Measurements from ENCODE around the gene MEG3.
"Not testable (repeated sequence)": the region's sequence is repeated elsewhere in the genome, so short reads cannot be mapped to it uniquely, and the experiment has no call there.

Gene MEG3

GRCh38 chr14:100801433-100801832 lies 24.5 kb upstream of the MEG3 start:
- not testable (repeated sequence) for H3K27me3 Mint-ChIP-seq; H3K9me3 Mint-ChIP-seq; H3K27ac Mint-ChIP-seq; H3K36me3 Mint-ChIP-seq (ENCODE audit: low read depth); H3K4me3 Mint-ChIP-seq; H3K4me1 Mint-ChIP-seq (ENCODE audit: low read depth); DNase-seq

DNA sequence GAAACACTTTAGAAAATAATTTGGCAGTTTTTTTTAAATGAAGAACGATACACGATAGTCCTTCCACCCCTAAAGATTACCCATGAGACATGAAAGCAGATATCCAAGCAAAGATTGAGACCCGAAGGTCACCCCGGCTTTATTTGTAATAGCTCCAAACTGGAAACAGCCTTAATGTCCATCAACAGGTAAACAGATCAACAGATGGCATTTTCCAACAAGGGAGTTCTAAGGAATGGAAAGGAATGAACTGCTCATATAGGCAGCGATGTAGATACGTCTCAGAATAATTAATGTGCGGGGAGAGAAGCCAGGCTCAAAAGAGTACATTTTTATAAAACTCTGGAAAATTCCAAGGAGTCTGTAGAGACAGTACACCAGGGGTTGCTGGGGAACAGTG lies 23.7 kb upstream of the MEG3 start:
- Mint-ChIP-seq H3K9me3 (no peaks in the 10 kb centered on the region), H3K4me1 (ENCODE audit: low read depth) (no peaks in the 10 kb centered on the region), H3K27ac (no peak overlapping the region), H3K4me3 (no peak overlapping the region), H3K36me3 (ENCODE audit: low read depth) (no peaks in the 10 kb centered on the region), H3K27me3 (peaks cover 6% of the 10 kb centered on the region)
- no peak for DNase-seq

- DNase-seq = no peak
- Mint-ChIP-seq H3K36me3 (ENCODE audit: low read depth) (no peaks in the 10 kb centered on the region), H3K27me3 (peaks cover 6% of the 10 kb centered on the region), H3K27ac (no peak overlapping the region), H3K4me1 (ENCODE audit: low read depth) (no peaks in the 10 kb centered on the region), H3K9me3 (no peaks in the 10 kb centered on the region), H3K4me3 (no peak overlapping the region)
Measured at GRCh38 chr14:100802766-100803165, 23.2 kb upstream of the MEG3 start.

- peaks cover 3% of the 10 kb centered on the region for H3K9me3 Mint-ChIP-seq
- no peaks in the 10 kb centered on the region for H3K36me3 Mint-ChIP-seq (ENCODE audit: low read depth)
- H3K27me3 Mint-ChIP-seq = peaks cover 6% of the 10 kb centered on the region
- no peak overlapping the region for H3K27ac Mint-ChIP-seq
- no peaks in the 10 kb centered on the region for H3K4me1 Mint-ChIP-seq (ENCODE audit: low read depth)
- no peak for DNase-seq
- no peak overlapping the region for H3K4me3 Mint-ChIP-seq
Measured at GRCh38 chr14:100803226-100803625, 22.7 kb upstream of the MEG3 start.

DNA sequence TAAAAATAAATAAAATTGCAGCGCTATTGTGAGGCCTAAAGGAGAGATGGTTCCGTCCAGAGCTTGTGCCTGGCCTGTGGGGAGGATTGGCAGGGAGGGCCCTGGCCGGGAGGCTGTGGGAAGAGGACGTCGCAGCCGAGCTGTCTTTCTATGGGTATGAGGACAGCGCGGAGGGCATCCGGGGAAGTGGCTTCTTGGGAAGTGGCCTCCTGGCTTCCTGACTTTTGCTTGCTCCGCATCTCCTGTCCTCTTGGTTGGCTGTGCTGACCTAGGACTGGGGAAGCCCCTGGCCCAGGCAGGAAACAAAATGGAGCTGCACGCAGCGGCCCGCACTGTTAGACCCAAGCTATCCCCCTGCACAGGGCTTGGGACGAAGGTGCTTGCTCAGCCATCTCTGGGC lies 22.2 kb upstream of the MEG3 start:
- no peak for DNase-seq
- Mint-ChIP-seq H3K9me3 (peaks cover 7% of the 10 kb centered on the region), H3K4me3 (no peak overlapping the region), H3K36me3 (ENCODE audit: low read depth) (no peaks in the 10 kb centered on the region), H3K27me3 (peaks cover 9% of the 10 kb centered on the region), H3K27ac (no peak overlapping the region), H3K4me1 (ENCODE audit: low read depth) (no peaks in the 10 kb centered on the region)

DNA sequence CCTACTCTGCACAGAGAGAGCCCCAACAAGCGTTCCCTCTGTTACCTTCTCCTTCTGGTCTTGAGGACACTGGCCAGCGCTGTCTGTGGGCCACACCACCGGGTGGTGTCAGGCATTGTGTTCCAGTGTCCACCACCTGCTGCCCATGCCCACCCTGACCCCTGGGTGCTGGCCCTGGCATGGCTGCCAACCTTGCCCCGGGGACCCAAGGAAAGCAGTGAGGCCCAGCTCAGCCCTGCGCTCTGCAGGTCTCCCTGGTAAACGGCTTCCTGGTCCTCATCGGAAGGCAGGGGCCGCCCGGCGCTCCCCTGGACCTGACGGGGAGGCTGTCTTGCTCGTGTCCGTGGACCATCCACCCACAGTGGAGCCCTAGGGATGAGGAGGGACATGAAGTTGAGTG lies 21.8 kb upstream of the MEG3 start:
- H3K27ac Mint-ChIP-seq = no peak overlapping the region
- no peaks in the 10 kb centered on the region for H3K36me3 Mint-ChIP-seq (ENCODE audit: low read depth)

GRCh38 chr14:100804558-100805309 lies 21.2 kb upstream of the MEG3 start:
- Mint-ChIP-seq H3K36me3 (ENCODE audit: low read depth) (no peaks in the 10 kb centered on the region), H3K4me3 (no peak overlapping the region), H3K9me3 (peaks cover 16% of the 10 kb centered on the region), H3K4me1 (ENCODE audit: low read depth) (no peaks in the 10 kb centered on the region), H3K27me3 (peaks cover 8% of the 10 kb centered on the region), H3K27ac (no peak overlapping the region)
- no peak for DNase-seq

More for the DNA sequence above, 21.8 kb upstream of the MEG3 start:
- no peak overlapping the region for H3K4me3 Mint-ChIP-seq
- H3K9me3 Mint-ChIP-seq = peaks cover 11% of the 10 kb centered on the region
- no peak for DNase-seq
- peaks cover 8% of the 10 kb centered on the region for H3K27me3 Mint-ChIP-seq
- H3K4me1 Mint-ChIP-seq (ENCODE audit: low read depth) = no peaks in the 10 kb centered on the region

DNA sequence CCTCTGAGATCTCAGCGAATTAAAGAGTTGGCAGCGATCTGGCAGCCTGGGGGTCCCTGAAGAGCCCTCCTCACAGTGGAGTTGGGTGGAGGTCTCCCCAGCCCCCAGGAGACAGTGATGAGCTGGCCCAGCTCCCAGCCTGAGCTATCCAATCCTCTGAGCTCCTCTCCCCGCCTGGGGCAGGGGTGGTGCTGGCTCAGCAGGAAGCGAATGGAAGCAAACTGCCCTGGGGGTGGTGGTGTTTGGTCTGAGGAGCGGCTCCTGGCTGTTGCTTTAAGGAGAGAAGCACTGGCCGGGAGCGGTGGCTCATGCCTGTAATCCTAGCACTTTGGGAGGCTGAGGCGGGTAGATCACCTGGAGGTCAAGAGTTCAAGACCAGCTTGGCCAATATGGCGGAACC lies 19.5 kb upstream of the MEG3 start:
- no peak overlapping the region for H3K4me3 Mint-ChIP-seq
- no peak overlapping the region for H3K27ac Mint-ChIP-seq
- H3K4me1 Mint-ChIP-seq (ENCODE audit: low read depth) = no peaks in the 10 kb centered on the region
- DNase-seq = no peak
- peaks cover 16% of the 10 kb centered on the region for H3K27me3 Mint-ChIP-seq
- peaks cover 18% of the 10 kb centered on the region for H3K9me3 Mint-ChIP-seq
- no peaks in the 10 kb centered on the region for H3K36me3 Mint-ChIP-seq (ENCODE audit: low read depth)

GRCh38 chr14:100807496-100807895 lies 18.4 kb upstream of the MEG3 start:
- H3K4me1 Mint-ChIP-seq (ENCODE audit: low read depth) = no peaks in the 10 kb centered on the region

DNA sequence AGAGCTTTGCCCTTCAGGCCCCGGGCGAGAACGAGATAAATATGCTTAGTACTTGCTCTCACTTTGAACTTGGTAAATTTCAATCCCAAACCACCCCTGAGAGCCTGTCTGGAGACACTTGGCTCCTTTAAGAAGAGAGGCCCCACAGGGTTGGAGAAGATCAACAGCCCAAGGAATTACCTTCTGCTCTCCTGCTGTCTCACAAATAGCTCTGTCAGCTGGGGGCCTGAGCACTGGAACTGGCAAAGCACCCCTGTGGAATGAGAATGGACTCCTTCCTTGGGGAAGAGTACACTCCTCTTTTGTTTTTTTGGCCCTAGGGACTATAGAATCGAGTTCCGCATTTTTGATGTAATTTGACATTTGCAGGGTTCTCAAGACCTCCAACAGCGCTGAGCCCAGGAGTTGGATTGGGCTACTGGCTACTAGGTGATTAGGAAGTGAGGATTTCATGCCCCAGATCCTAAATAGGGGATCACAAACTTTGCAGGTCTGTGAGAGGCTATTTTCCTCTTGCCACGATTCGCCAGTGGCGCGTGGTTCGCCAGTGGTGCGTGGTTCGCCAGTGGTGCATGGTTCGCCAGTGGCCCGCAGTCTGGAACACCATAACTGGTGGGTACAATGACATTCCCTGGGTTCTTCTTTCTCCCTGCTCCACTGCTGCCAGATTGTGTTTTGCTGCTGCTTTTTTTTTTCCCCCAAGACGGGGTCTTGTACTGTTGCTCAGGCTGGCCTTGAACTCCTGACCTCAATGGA lies 17.8 kb upstream of the MEG3 start:
- H3K27ac Mint-ChIP-seq = no peak overlapping the region
- no peak for DNase-seq
- no peaks in the 10 kb centered on the region for H3K36me3 Mint-ChIP-seq (ENCODE audit: low read depth)
- H3K9me3 Mint-ChIP-seq = peaks cover 18% of the 10 kb centered on the region
- peaks cover 25% of the 10 kb centered on the region for H3K27me3 Mint-ChIP-seq
- no peaks in the 10 kb centered on the region for H3K4me1 Mint-ChIP-seq (ENCODE audit: low read depth)
- H3K4me3 Mint-ChIP-seq = no peak overlapping the region

More at GRCh38 chr14:100807496-100807895, 18.4 kb upstream of the MEG3 start:
- DNase-seq = no peak
- peaks cover 25% of the 10 kb centered on the region for H3K27me3 Mint-ChIP-seq
- peaks cover 18% of the 10 kb centered on the region for H3K9me3 Mint-ChIP-seq
- H3K4me3 Mint-ChIP-seq = no peak overlapping the region
- no peak overlapping the region for H3K27ac Mint-ChIP-seq
- H3K36me3 Mint-ChIP-seq (ENCODE audit: low read depth) = no peaks in the 10 kb centered on the region

DNA sequence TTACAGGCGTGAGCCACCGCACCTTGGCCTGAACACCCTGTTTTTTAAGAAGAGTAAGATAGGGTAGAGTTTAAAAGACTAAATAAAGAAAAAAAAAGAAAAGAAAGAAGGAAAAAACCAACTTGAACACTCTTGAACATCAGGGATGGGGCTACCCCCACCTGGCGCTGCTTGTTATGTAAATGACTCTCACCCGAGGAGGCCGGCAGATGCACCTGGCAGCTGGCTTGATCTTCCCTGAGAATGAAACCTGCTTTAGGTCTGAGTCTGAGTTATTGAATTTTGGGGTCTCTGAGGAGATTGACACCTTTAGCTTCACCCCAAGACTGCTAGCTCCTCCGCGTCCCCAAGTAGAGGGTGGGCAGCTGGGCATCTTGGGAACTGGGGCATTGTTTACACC lies 15.5 kb upstream of the MEG3 start:
- no peak for DNase-seq
- H3K4me1 Mint-ChIP-seq (ENCODE audit: low read depth) = no peaks in the 10 kb centered on the region
- H3K27me3 Mint-ChIP-seq = peaks cover 40% of the 10 kb centered on the region
- no peak overlapping the region for H3K4me3 Mint-ChIP-seq
- no peak overlapping the region for H3K27ac Mint-ChIP-seq
- H3K9me3 Mint-ChIP-seq = peaks cover 18% of the 10 kb centered on the region
- H3K36me3 Mint-ChIP-seq (ENCODE audit: low read depth) = no peaks in the 10 kb centered on the region

DNA sequence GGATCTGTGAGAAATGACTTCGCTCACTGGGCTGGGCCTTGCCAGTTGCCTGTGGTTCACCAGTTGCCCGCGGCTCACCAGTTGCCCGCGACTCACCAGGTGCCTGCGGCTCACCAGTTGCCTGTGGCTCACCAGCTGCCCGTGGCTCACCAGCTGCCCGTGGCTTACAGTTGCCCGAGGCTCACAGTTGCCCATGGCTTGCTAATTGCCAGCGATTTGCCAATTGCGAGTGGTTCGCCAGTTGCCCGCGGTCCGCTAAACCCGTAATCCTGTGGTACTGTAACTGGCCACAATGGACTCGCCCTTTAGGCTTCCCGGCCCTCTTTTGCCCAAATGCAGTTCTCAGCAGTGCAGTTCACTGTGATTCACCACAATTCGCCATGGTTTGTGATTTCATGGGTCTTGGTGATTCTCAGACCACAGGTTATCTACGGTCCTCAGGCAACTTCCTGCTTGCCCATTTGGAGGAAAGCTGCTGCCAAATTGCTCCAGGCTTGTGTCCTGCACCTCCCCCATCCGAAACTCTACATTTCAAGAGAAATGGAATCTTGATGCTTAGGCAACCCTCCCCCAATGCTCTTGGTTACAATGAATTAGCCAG lies 15.0 kb upstream of the MEG3 start:
- H3K36me3 Mint-ChIP-seq (ENCODE audit: low read depth) = no peaks in the 10 kb centered on the region
- H3K27me3 Mint-ChIP-seq = peaks cover 45% of the 10 kb centered on the region
- no peak overlapping the region for H3K4me3 Mint-ChIP-seq
- no peak overlapping the region for H3K27ac Mint-ChIP-seq
- no peak for DNase-seq
- no peaks in the 10 kb centered on the region for H3K4me1 Mint-ChIP-seq (ENCODE audit: low read depth)
- H3K9me3 Mint-ChIP-seq = peaks cover 18% of the 10 kb centered on the region

DNA sequence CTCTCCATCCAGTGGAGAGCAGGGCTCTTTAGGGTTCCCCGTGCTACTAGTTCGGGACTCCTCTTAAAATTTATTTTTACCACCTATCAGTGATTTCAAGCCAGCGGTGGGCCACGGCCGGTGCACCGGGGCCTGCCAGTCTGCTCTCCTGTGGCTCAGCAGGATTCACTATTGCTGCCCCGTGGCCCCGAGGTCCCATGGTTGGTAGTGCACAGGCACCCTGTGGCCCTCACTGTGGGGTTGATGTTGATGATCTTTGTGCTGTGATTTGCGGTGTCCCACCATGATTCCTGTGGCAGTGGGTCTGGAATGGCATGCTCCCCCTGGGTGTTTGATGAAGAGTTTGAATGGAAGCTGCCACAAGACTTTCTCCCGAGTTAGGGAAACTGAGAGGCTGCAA lies 12.6 kb upstream of the MEG3 start:
- Mint-ChIP-seq H3K9me3 (peaks cover 14% of the 10 kb centered on the region), H3K4me3 (no peak overlapping the region), H3K4me1 (ENCODE audit: low read depth) (no peaks in the 10 kb centered on the region), H3K27me3 (peaks cover 48% of the 10 kb centered on the region), H3K36me3 (ENCODE audit: low read depth) (no peaks in the 10 kb centered on the region), H3K27ac (no peak overlapping the region)
- DNase-seq = no peak

- Mint-ChIP-seq H3K4me3 (no peak overlapping the region), H3K27me3 (peaks cover 37% of the 10 kb centered on the region)
- DNase-seq = no peak
Measured at GRCh38 chr14:100815478-100816285, 10.2 kb upstream of the MEG3 start.

More at GRCh38 chr14:100815478-100816285, 10.2 kb upstream of the MEG3 start:
- Mint-ChIP-seq H3K36me3 (ENCODE audit: low read depth) (no peaks in the 10 kb centered on the region), H3K27ac (no peak overlapping the region), H3K4me1 (ENCODE audit: low read depth) (no peaks in the 10 kb centered on the region), H3K9me3 (no peaks in the 10 kb centered on the region)

Data from activated T-cell treated with anti-CD3 and anti-CD28 coated beads, Interleukin-2, amount 50 U/mL, for 24 hours (primary cell).